H1 (cell line): Measurements from ENCODE around the gene E2F2. TPM values are rescaled to one million over a fixed set of nuclear protein-coding genes. Genes with fewer than 3 reads are reported as not detected.

ENCODE experiments used
- CTCF ChIA-PET: fragments of 300-600 bp; sonication (Branson Sonifier 250); formaldehyde crosslinking; loops from one replicate; lab custom pipeline; 2021; ENCODE audit not compliant: partially characterized antibody; lab: Charles Lee
- POLR2A ChIA-PET: fragments of 300-600 bp; sonication (Branson Sonifier 250); formaldehyde crosslinking; loops from one replicate; lab custom pipeline; 2021; ENCODE audit warnings: inconsistent platforms; ENCODE audit not compliant: partially characterized antibody; lab: Charles Lee
- DNase-seq, 2 experiments: peaks; one replicate each; pipeline versions ENCODE4 v3.0.0 to v3.0.0-alpha.2; 2010 to 2022; ENCODE audit warnings: low spot score in 2 of 2, low read depth in 1 of 2, mixed read lengths in 1 of 2
- FAIRE-seq: peaks from 2 replicates; lab custom pipeline; 2011; peaks lifted over from hg19 to GRCh38; lab: Jason Lieb, UNC
- H2AFZ ChIP-seq: 2 replicates; pipeline ENCODE4 v1.8.1; 2012; ENCODE audit warnings: low read length, inconsistent platforms
- H2AK5ac ChIP-seq: 2 replicates; pipeline ENCODE4 v1.6.1; 2013; ENCODE audit warnings: low read depth, low read length
- H2BK120ac ChIP-seq: replicated peaks from 2 replicates; pipeline ENCODE3; 2013; ENCODE audit warnings: low read depth, low read length, inconsistent platforms
- H2BK12ac ChIP-seq: 2 replicates; pipeline ENCODE4 v1.6.1; 2013; ENCODE audit warnings: low read depth, low read length
- H2BK15ac ChIP-seq: 2 replicates; pipeline ENCODE4 v1.6.1; 2013; ENCODE audit warnings: low read length
- H2BK20ac ChIP-seq: 2 replicates; pipeline ENCODE4 v1.6.1; 2013; ENCODE audit warnings: low read length
- H2BK5ac ChIP-seq: 2 replicates; pipeline ENCODE4 v1.6.1; 2013; ENCODE audit warnings: low read depth, low read length
- H3K14ac ChIP-seq: 2 replicates; pipeline ENCODE4 v1.6.1; 2013; ENCODE audit warnings: inconsistent platforms; ENCODE audit not compliant: insufficient read length
- H3K18ac ChIP-seq: 2 replicates; pipeline ENCODE4 v1.6.1; 2013; ENCODE audit warnings: low read length; ENCODE audit errors: extremely low read depth
- H3K23ac ChIP-seq: 2 replicates; pipeline ENCODE4 v1.6.1; 2013; ENCODE audit warnings: inconsistent platforms; ENCODE audit not compliant: insufficient read length
- H3K23me2 ChIP-seq: 2 replicates; pipeline ENCODE4 v1.6.1; 2013; ENCODE audit warnings: low read depth, low read length
- H3K27ac ChIP-seq: 2 replicates; pipeline ENCODE4 v1.6.1; 2011; ENCODE audit warnings: low read depth, low read length, inconsistent platforms
- H3K27me3 ChIP-seq, 4 experiments: replicated peaks in 1 of 4; 1 replicate in 1 of 4; 2 replicates in 3 of 4; pipeline versions ENCODE4 v1.6.1 to v1.8.1; 2011 to 2013; ENCODE audit warnings: low read length in 3 of 4, mild to moderate bottlenecking in 3 of 4, inconsistent platforms in 2 of 4, mixed read lengths in 2 of 4, moderate library complexity in 1 of 4; ENCODE audit not compliant: control insufficient read depth in 3 of 4, insufficient read depth in 3 of 4; ENCODE audit errors: extremely low read depth in 1 of 4
- H3K36me3 ChIP-seq, 4 experiments: 2 replicates each; pipeline versions ENCODE4 v1.6.1 to v1.8.1; 2011 to 2013; ENCODE audit warnings: mild to moderate bottlenecking in 4 of 4, low read length in 3 of 4, moderate library complexity in 2 of 4, control low read depth in 1 of 4, inconsistent platforms in 1 of 4; ENCODE audit not compliant: insufficient read depth in 4 of 4, control insufficient read depth in 2 of 4
- H3K4ac ChIP-seq: replicated peaks from 2 replicates; pipeline ENCODE3; 2013; ENCODE audit warnings: low read length, low read depth, mixed read lengths, inconsistent platforms; ENCODE audit not compliant: insufficient read length
- H3K4me1 ChIP-seq, 4 experiments: replicated peaks in 1 of 4; 1 replicate in 1 of 4; 2 replicates in 3 of 4; pipeline versions ENCODE4 v1.6.1 to v1.8.1; 2011 to 2013; ENCODE audit warnings: low read length in 3 of 4, inconsistent platforms in 2 of 4, mixed read lengths in 1 of 4; ENCODE audit not compliant: insufficient read depth in 4 of 4, control insufficient read depth in 3 of 4
- H3K4me2 ChIP-seq, 2 experiments: 2 replicates each; pipeline versions ENCODE4 v1.6.1 to v1.8.1; 2011 to 2013; ENCODE audit warnings: low read depth in 2 of 2, low read length in 2 of 2, control low read depth in 1 of 2, inconsistent platforms in 1 of 2, mild to moderate bottlenecking in 1 of 2; ENCODE audit not compliant: insufficient read depth in 1 of 2
- H3K4me3 ChIP-seq, 4 experiments: fragments of 200-600, 300-600 bp in 1 of 4; sonication (generic), shearing (Covaris generic), sonication (Bioruptor Twin) in 1 of 4; 2 replicates each; pipeline versions ENCODE4 v1.5.1 to v1.8.1; 2011 to 2016; ENCODE audit warnings: low read length in 4 of 4, low read depth in 3 of 4, control low read depth in 2 of 4, inconsistent platforms in 2 of 4, mild to moderate bottlenecking in 2 of 4, mixed read lengths in 1 of 4, moderate library complexity in 1 of 4; ENCODE audit not compliant: insufficient read depth in 2 of 4; ENCODE audit errors: extremely low read depth in 1 of 4
- H3K56ac ChIP-seq: replicated peaks from 2 replicates; pipeline ENCODE3; 2013; ENCODE audit warnings: low read depth, mild to moderate bottlenecking, mixed read lengths, low read length, inconsistent platforms; ENCODE audit not compliant: insufficient read length
- H3K79me1 ChIP-seq: 2 replicates; pipeline ENCODE4 v1.6.1; 2013; ENCODE audit warnings: low read depth, low read length, control low read depth
- H3K79me2 ChIP-seq, 2 experiments: 2 replicates each; pipeline versions ENCODE4 v1.6.1 to v1.8.1; 2012 to 2013; ENCODE audit warnings: low read length in 2 of 2, mild to moderate bottlenecking in 2 of 2, inconsistent platforms in 1 of 2; ENCODE audit not compliant: insufficient read depth in 2 of 2, control insufficient read depth in 1 of 2
- H3K9ac ChIP-seq, 4 experiments: replicated peaks in 1 of 4; 1 replicate in 1 of 4; 2 replicates in 3 of 4; pipeline versions ENCODE4 v1.6.1 to v1.8.1; 2011 to 2013; ENCODE audit warnings: low read depth in 3 of 4, low read length in 3 of 4, control low read depth in 2 of 4, mild to moderate bottlenecking in 2 of 4, moderate library complexity in 2 of 4, inconsistent platforms in 1 of 4; ENCODE audit errors: extremely low read depth in 1 of 4
- H3K9me3 ChIP-seq, 2 experiments: 2 replicates each; pipeline versions ENCODE4 v1.6.1 to v1.8.1; 2012 to 2013; ENCODE audit warnings: mild to moderate bottlenecking in 2 of 2, moderate library complexity in 2 of 2, control low read depth in 1 of 2, inconsistent platforms in 1 of 2, low read depth in 1 of 2, low read length in 1 of 2, mixed read lengths in 1 of 2; ENCODE audit not compliant: insufficient read depth in 2 of 2
- H4K20me1 ChIP-seq, 2 experiments: replicated peaks in 1 of 2; 2 replicates each; pipeline versions ENCODE3 to v1.8.1; 2011 to 2013; ENCODE audit warnings: inconsistent platforms in 2 of 2, low read length in 2 of 2, mild to moderate bottlenecking in 1 of 2; ENCODE audit not compliant: insufficient read depth in 2 of 2, control insufficient read depth in 1 of 2
- H4K5ac ChIP-seq: 2 replicates; pipeline ENCODE4 v1.6.1; 2013; ENCODE audit warnings: low read length, low read depth, mixed read lengths, inconsistent platforms; ENCODE audit not compliant: insufficient read length
- H4K8ac ChIP-seq: 2 replicates; pipeline ENCODE4 v1.8.0; 2013; ENCODE audit warnings: mild to moderate bottlenecking, moderate library complexity, low read length, inconsistent platforms; ENCODE audit not compliant: insufficient read depth; ENCODE audit errors: extremely low read depth
- H4K91ac ChIP-seq: replicated peaks from 2 replicates; pipeline ENCODE3; 2013; ENCODE audit warnings: low read length, mixed read lengths, inconsistent platforms; ENCODE audit not compliant: insufficient read length
- SP4 ChIP-seq: IDR thresholded peaks from 2 replicates; pipeline ENCODE4 v1.6.1; 2012; ENCODE audit warnings: low read length, inconsistent platforms
- WGBS, 2 experiments: shearing (Covaris generic) in 1 of 2; methylation state at CpG; one replicate each; pipeline versions ENCODE4 v1.1.6 to v1.1.7; 2013 to 2015; ENCODE audit warnings: low lambda C conversion rate in 2 of 2, mixed read lengths in 2 of 2, inconsistent platforms in 1 of 2, low coverage in 1 of 2, missing lambda C conversion rate in 1 of 2; ENCODE audit not compliant: insufficient replicate concordance in 2 of 2, insufficient coverage in 1 of 2, insufficient read length in 1 of 2; ENCODE audit errors: extremely low coverage in 1 of 2, missing lambda C conversion rate in 1 of 2; 5-methylcytosine and 5-hydroxymethylcytosine counted together
- polyA plus RNA-seq, 7 experiments: library from polyadenylated mRNA; depleted of rRNA in 3 of 7; stranded (reverse) in 5 of 7; unstranded in 2 of 7; fragments of >200 nt in 5 of 7; fragments of 200-250 nt in 2 of 7; gene quantifications; 1 replicate in 5 of 7; 2 replicates in 1 of 7; 4 replicates in 1 of 7; pipeline versions ENCODE4 v1.2.1 to v1.2.3, GENCODE V29; 2011 to 2013; ENCODE audit warnings: missing spikeins in 2 of 7, mixed read lengths in 2 of 7
- total RNA-seq: library from RNA; stranded (reverse); fragmentation: NEBNext Ultra II Directional; extraction: Animal tissue kit (Norgen Biotek cat#: 25700); gene quantifications from 2 replicates; pipeline ENCODE4 v1.2.1, GENCODE V29; 2021

Gene E2F2
- total and polyA plus RNA-seq, 2 of the 8 experiments (the other 6 are each of a cell fraction or from before 2014, with no cell fraction given): 1.8 to 7.0 TPM

- Histone ChIP-seq H3K4ac (no peak overlapping the region), H3K4me3 (no peak overlapping the region), H3K23ac (no peak overlapping the region), H3K36me3 (peaks cover 0 to 2% (median 0%) of the 10 kb centered on the region in 4 experiments; a peak in 1 of 8 replicates), H4K91ac (peak overlapping the region; percentile 66), H3K9ac (no peak overlapping the region), H4K5ac (no peak overlapping the region), H2BK20ac (0 out of 2 replicates have a peak overlapping the region, but pooled peaks have one; percentile 29), H4K20me1 (no peaks in the 10 kb centered on the region), H2BK120ac (peak overlapping the region; percentile 56), H3K9me3 (no peaks in the 10 kb centered on the region), H3K4me2 (no peak overlapping the region), H2BK15ac (no peak overlapping the region), H3K27ac (no peak overlapping the region), H3K23me2 (peaks cover 12% of the 10 kb centered on the region; the same call in 1 of the 2 replicates), H3K27me3 (peaks cover 0 to 2% (median 1%) of the 10 kb centered on the region in 4 experiments; a peak in 2 of 7 replicates), H3K79me1 (no peaks in the 10 kb centered on the region; the same call in 1 of the 2 replicates), H3K56ac (no peak overlapping the region), H2BK5ac (peak overlapping the region; percentile 30; the same call in 1 of the 2 replicates), H3K14ac (no peak overlapping the region), H3K79me2 (no peaks in the 10 kb centered on the region), H3K4me1 (peaks cover 17 to 31% (median 20%) of the 10 kb centered on the region in 4 experiments), H3K18ac (peak overlapping the region; percentile 13; the same call in 1 of the 2 replicates), H4K8ac (no peak overlapping the region), H2BK12ac (peak overlapping the region; percentile 75; the same call in 1 of the 2 replicates), H2AFZ (no peak overlapping the region), H2AK5ac (no peak overlapping the region; the same call in 1 of the 2 replicates)
- WGBS, 2 experiments: 93% methylated on average over 4 of the region's 4 CpGs; no CpG with 5 or more reads in 1 of the 2 experiments
- DNase-seq: no peak
- ChIA-PET POLR2A (interaction anchor here (6.7 to 20.4 kb wide), 4 partner anchors 19 to 141 kb away, joined by 47 to 547 read pairs (median 219); partner anchors contain the start of gene RPL11), CTCF (interaction anchor here (0.7 to 21.9 kb wide), 5 partner anchors 7 to 106 kb away, joined by 3 to 706 read pairs (median 4); no protein-coding TSS in a partner anchor)
- no peak for TF ChIP-seq SP4
- no peak for FAIRE-seq
These were observed 20.8 kb upstream of the E2F2 start for GRCh38 chr1:23551849-23552248.
